A673 (cell line): Measurements from ENCODE around the gene NPS. TPM values are rescaled to one million over a fixed set of nuclear protein-coding genes. Genes with fewer than 3 reads are reported as not detected.

ENCODE experiments used
- BruUV-seq: library from RNA; stranded (reverse); fragments of 400-500 nt; replicated peaks from 2 replicates; lab custom pipeline; 2021; lab: Mats Ljungman, UMichigan
- CTCF ChIA-PET: fragments of 300-600 bp; sonication (Branson Sonifier 250); formaldehyde crosslinking; loops from one replicate; lab custom pipeline; 2022; ENCODE audit warnings: antibody characterized with exemption; lab: Charles Lee
- POLR2A ChIA-PET: fragments of 300-600 bp; sonication (Branson Sonifier 250); formaldehyde crosslinking; loops from one replicate; lab custom pipeline; 2022; ENCODE audit warnings: antibody characterized with exemption; ENCODE audit not compliant: low non-redundant PET; lab: Charles Lee
- DNase-seq: peaks from one replicate; pipeline ENCODE4 v3.0.0-alpha.2; 2015; ENCODE audit warnings: low spot score
- H3K27ac ChIP-seq: fragments of 200-600 bp; sonication (generic); 2 replicates; pipeline ENCODE4 v1.5.1; 2016; ENCODE audit warnings: mixed run types, low read depth, mild to moderate bottlenecking, mixed read lengths, antibody characterized with exemption, low read length; ENCODE audit not compliant: poor library complexity, severe bottlenecking
- H3K27me3 ChIP-seq: fragments of 200-600 bp; sonication (generic); replicated peaks from 2 replicates; pipeline ENCODE4 v1.6.1; 2017; ENCODE audit warnings: mixed run types, low read depth, mild to moderate bottlenecking, mixed read lengths, antibody characterized with exemption, low read length; ENCODE audit not compliant: insufficient read depth, poor library complexity
- H3K36me3 ChIP-seq: fragments of 200-600 bp; sonication (generic); 2 replicates; pipeline ENCODE4 v1.6.1; 2016; ENCODE audit warnings: mixed run types, mild to moderate bottlenecking, mixed read lengths, antibody characterized with exemption, low read length; ENCODE audit not compliant: insufficient read depth, poor library complexity, severe bottlenecking
- H3K4me1 ChIP-seq: fragments of 200-600 bp; sonication (generic); 2 replicates; pipeline ENCODE4 v1.6.1; 2017; ENCODE audit warnings: mixed run types, mild to moderate bottlenecking, mixed read lengths, antibody characterized with exemption, low read length; ENCODE audit not compliant: insufficient read depth, poor library complexity, severe bottlenecking
- H3K4me3 ChIP-seq: fragments of 200-600 bp; sonication (generic); 2 replicates; pipeline ENCODE4 v1.5.1; 2016; ENCODE audit warnings: low read depth, mixed run types, mild to moderate bottlenecking, mixed read lengths, low read length; ENCODE audit not compliant: poor library complexity, severe bottlenecking
- H3K9me3 ChIP-seq: fragments of 200-600 bp; sonication (generic); 2 replicates; pipeline ENCODE4 v1.6.1; 2016; ENCODE audit warnings: mixed run types, low read depth, mild to moderate bottlenecking, mixed read lengths, antibody characterized with exemption, low read length; ENCODE audit not compliant: poor library complexity, severe bottlenecking
- EZH2 ChIP-seq: fragments of 200-600 bp; sonication (generic); IDR thresholded peaks from 2 replicates; pipeline ENCODE4 v1.6.1; 2017; ENCODE audit warnings: borderline replicate concordance, low read depth, mild to moderate bottlenecking, mixed read lengths, antibody characterized with exemption, low read length; ENCODE audit not compliant: poor library complexity, severe bottlenecking
- intact Hi-C: fragments of 100-400 bp; cut with micrococcal nuclease; formaldehyde crosslinking; loops from one replicate; pipeline ENCODE4 v1.10.0; 2022; ENCODE audit not compliant: unreplicated experiment
- total RNA-seq: library from RNA; stranded (reverse); gene quantifications from 2 replicates; pipeline ENCODE4 v1.2.3, GENCODE V29; 2021
- TF ChIP-seq, protein P1 (sequence below): fragments of 300-800, 200-600 bp; sonication (generic); conservative IDR thresholded peaks from 2 replicates; pipeline ENCODE4 v1.5.1; 2017; ENCODE audit warnings: low read depth, mild to moderate bottlenecking, antibody characterized with exemption, low read length, moderate library complexity, mixed read lengths

Gene NPS
- total RNA-seq, 1 experiment from 2014 or later, result not detected

DNA sequence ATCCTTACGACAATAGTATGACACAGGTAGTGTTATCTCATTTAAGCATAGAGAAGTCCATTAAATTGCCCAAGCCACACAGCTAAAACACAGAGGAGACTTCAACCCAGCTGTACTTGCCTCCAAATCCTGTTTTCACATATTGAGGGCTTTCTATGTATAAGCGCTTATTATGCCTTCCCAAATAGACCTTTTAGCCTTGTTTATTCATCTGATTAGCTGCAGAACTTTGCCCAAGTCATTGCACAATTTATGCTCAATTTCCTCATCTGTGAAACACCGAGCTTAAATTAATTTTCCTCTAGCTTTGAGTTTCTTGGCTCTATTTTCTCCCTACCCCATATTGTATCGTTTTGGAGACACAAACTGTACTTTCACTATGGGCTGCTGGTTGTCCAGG is 15.5 kb downstream of the NPS start:
- CTCF ChIA-PET, result no interaction called here
- no peak for DNase-seq

DNA sequence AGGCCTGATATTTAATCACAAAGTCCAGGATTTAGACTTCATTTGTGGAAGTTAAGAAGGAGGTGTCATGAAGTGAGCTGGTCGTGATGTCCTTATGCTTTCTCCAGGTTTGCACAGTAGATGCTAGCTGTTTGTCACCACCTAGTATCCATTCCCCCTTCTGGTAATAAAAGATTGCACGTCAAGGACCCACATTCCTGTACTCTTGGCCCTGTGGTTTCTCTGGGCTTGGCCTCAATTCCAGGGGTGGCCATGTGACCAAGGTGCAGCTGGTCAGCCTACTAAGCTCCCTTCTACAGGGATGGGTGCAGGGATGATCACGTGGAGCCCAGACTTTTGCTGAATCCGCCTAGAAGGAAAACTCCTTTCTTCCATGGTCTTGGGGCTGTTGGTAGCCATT is 16.5 kb downstream of the NPS start:
- H3K4me1 ChIP-seq, result no peaks in the 10 kb centered on the region
- intact Hi-C loops, result no loop called here
- no peaks in the 10 kb centered on the region for H3K9me3 ChIP-seq
- no peak overlapping the region for H3K4me3 ChIP-seq
- no peak overlapping the region for H3K27ac ChIP-seq
- H3K27me3 ChIP-seq, result no peaks in the 10 kb centered on the region
- H3K36me3 ChIP-seq, result no peaks in the 10 kb centered on the region
- ChIA-PET CTCF (no interaction called here), POLR2A (no interaction called here)
- no TSS peak for BruUV-seq
- no peak for DNase-seq
- TF ChIP-seq, protein P1, sequence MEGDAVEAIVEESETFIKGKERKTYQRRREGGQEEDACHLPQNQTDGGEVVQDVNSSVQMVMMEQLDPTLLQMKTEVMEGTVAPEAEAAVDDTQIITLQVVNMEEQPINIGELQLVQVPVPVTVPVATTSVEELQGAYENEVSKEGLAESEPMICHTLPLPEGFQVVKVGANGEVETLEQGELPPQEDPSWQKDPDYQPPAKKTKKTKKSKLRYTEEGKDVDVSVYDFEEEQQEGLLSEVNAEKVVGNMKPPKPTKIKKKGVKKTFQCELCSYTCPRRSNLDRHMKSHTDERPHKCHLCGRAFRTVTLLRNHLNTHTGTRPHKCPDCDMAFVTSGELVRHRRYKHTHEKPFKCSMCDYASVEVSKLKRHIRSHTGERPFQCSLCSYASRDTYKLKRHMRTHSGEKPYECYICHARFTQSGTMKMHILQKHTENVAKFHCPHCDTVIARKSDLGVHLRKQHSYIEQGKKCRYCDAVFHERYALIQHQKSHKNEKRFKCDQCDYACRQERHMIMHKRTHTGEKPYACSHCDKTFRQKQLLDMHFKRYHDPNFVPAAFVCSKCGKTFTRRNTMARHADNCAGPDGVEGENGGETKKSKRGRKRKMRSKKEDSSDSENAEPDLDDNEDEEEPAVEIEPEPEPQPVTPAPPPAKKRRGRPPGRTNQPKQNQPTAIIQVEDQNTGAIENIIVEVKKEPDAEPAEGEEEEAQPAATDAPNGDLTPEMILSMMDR, result no peak
- no peak for TF ChIP-seq EZH2

More for the DNA sequence above, 15.5 kb downstream of the NPS start:
- no peak overlapping the region for H3K4me3 ChIP-seq
- intact Hi-C loops, result no loop called here
- BruUV-seq, result no TSS peak
- H3K9me3 ChIP-seq, result no peaks in the 10 kb centered on the region
- TF ChIP-seq, protein P1, result no peak
- H3K4me1 ChIP-seq, result no peaks in the 10 kb centered on the region
- POLR2A ChIA-PET, result interaction anchor here (0.6 kb wide), 1 partner anchor 69 kb away, joined by 3 read pairs; no protein-coding TSS in a partner anchor
- no peaks in the 10 kb centered on the region for H3K27me3 ChIP-seq
- no peaks in the 10 kb centered on the region for H3K36me3 ChIP-seq
- H3K27ac ChIP-seq, result no peak overlapping the region

DNA sequence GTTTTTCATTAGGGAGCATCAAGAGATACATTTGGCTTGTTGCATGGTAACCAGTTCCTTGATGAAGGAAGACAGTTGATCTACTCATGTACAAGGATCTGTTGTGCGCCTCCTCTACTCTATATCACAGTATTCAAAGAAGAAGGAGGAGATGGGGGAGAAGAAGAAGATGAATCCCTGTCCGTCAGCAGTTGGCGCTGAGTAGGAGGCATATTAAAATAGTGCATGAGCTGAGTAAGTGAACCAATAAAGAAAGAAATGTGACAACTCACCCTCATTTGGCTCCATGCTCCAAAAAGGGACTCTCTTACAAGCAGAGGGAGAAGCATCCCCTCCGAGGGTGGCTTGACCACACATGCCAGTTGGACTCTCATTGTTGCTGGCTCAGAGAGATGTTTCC is 20.1 kb downstream of the NPS start:
- CTCF ChIA-PET, result no interaction called here
- POLR2A ChIA-PET, result no interaction called here
- no peak for DNase-seq
- Histone ChIP-seq H3K4me1 (no peaks in the 10 kb centered on the region), H3K9me3 (peaks cover 11% of the 10 kb centered on the region), H3K36me3 (no peaks in the 10 kb centered on the region), H3K4me3 (no peak overlapping the region), H3K27me3 (no peaks in the 10 kb centered on the region), H3K27ac (no peak overlapping the region)
- intact Hi-C loops, result no loop called here
- BruUV-seq, result no TSS peak
- no peak for TF ChIP-seq EZH2

DNA sequence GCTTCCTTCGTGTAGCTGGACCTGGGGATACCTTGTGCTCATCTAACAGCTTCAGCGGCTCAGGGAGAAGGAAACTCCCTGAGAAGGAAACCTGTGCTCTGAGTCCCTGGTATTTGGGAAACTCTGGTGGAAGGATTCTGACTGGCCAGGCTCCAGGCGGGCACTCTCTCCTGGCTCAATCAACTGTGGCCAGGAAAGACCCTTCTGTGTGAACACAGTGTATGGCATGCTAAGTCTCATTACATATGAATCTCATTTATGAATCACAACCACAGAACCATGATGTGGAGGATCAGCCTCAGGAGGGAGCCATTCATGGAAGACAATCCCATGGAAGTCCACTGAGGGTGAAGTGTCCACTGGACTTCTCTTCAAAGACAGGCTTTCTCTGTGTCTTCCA is 20.9 kb downstream of the NPS start:
- DNase-seq, result no peak
- Histone ChIP-seq H3K9me3 (peaks cover 11% of the 10 kb centered on the region), H3K4me1 (no peaks in the 10 kb centered on the region), H3K27ac (no peak overlapping the region), H3K36me3 (no peaks in the 10 kb centered on the region), H3K27me3 (no peaks in the 10 kb centered on the region), H3K4me3 (no peak overlapping the region)
- intact Hi-C loops, result no loop called here
- CTCF ChIA-PET, result no interaction called here
- no TSS peak for BruUV-seq
- TF ChIP-seq EZH2, result no peak
- TF ChIP-seq, protein P1, result no peak
- POLR2A ChIA-PET, result no interaction called here
